Activated CD4-positive, alpha-beta memory T cell treated with anti-CD3 and anti-CD28 coated beads, Interleukin-2, amount 10 ng/mL, durations not matched to agents 7 days and 5 days (primary cell): ENCODE results near the gene LPCAT3. TPM values are rescaled to one million over a fixed set of nuclear protein-coding genes. Genes with fewer than 3 reads are reported as not detected.

Source experiments
- CTCF ChIA-PET: fragments of 350-600 bp; sonication (Branson Sonifier 250); formaldehyde crosslinking; loops from one replicate; lab custom pipeline; 2021; ENCODE audit warnings: antibody characterized with exemption, inconsistent platforms; lab: Charles Lee
- POLR2A ChIA-PET: fragments of 350-600 bp; sonication (Branson Sonifier 250); formaldehyde crosslinking; loops from one replicate; lab custom pipeline; 2021; ENCODE audit warnings: antibody characterized with exemption; lab: Charles Lee
- DNase-seq: peaks from one replicate; pipeline ENCODE4 v3.0.0-alpha.2; 2020
- H3K27ac Mint-ChIP-seq: one replicate; pipeline ENCODE4 v1.8.0; 2021; ENCODE audit warnings: mild to moderate bottlenecking, mixed read lengths
- H3K27me3 Mint-ChIP-seq: one replicate; pipeline ENCODE4 v1.8.0; 2021; ENCODE audit warnings: mixed read lengths
- H3K36me3 Mint-ChIP-seq: one replicate; pipeline ENCODE4 v1.8.0; 2021; ENCODE audit warnings: low read depth, mixed read lengths
- H3K4me1 Mint-ChIP-seq: one replicate; pipeline ENCODE4 v1.8.0; 2021; ENCODE audit warnings: mixed read lengths
- H3K4me3 Mint-ChIP-seq: one replicate; pipeline ENCODE4 v1.8.0; 2021; ENCODE audit warnings: mild to moderate bottlenecking, mixed read lengths
- H3K9me3 Mint-ChIP-seq: one replicate; pipeline ENCODE4 v1.8.0; 2021; ENCODE audit warnings: mixed read lengths
- total RNA-seq, 2 experiments: library from RNA; stranded (reverse); gene quantifications; one replicate each; pipeline ENCODE4 v1.2.3, GENCODE V29; 2021

The LPCAT3 gene
- total RNA-seq, 2 experiments from 2014 or later, result 34.6 to 37.0 TPM

GRCh38 chr12:6954316-6955107, 63.8 kb downstream of the LPCAT3 start:
- Mint-ChIP-seq H3K9me3 (no peaks in the 10 kb centered on the region), H3K4me3 (peak overlapping the region; percentile 94), H3K4me1 (peaks cover 82% of the 10 kb centered on the region), H3K36me3 (peaks cover 80% of the 10 kb centered on the region), H3K27ac (peak overlapping the region; percentile 99), H3K27me3 (no peaks in the 10 kb centered on the region)
- no peak for DNase-seq
- ChIA-PET CTCF (interaction anchor here (0.6 to 1.3 kb wide), 4 partner anchors 10 to 82 kb away, joined by 3 to 8 read pairs (median 5); no protein-coding TSS in a partner anchor), POLR2A (interaction anchor here (0.8 to 13.2 kb wide), 7 partner anchors 7 to 153 kb away, joined by 3 to 1188 read pairs (median 3); partner anchors contain the start of genes C12orf57, EMG1, PHB2 and PTPN6)

GRCh38 chr12:6953442-6954315, 64.6 kb downstream of the LPCAT3 start:
- H3K4me1 Mint-ChIP-seq, result peaks cover 81% of the 10 kb centered on the region
- peaks cover 72% of the 10 kb centered on the region for H3K36me3 Mint-ChIP-seq
- peak; percentile 84 for DNase-seq
- POLR2A ChIA-PET, result interaction anchor here (0.8 to 13.2 kb wide), 13 partner anchors 6 to 155 kb away, joined by 3 to 1188 read pairs (median 5); partner anchors contain the start of genes ATN1, C12orf57, EMG1 and PHB2
- CTCF ChIA-PET, result interaction anchor here (1.1 to 11.2 kb wide), 6 partner anchors 7 to 82 kb away, joined by 4 to 465 read pairs (median 10); partner anchors contain the start of genes C12orf57 and RNU7-1
- peak overlapping the region; percentile 99 for H3K27ac Mint-ChIP-seq
- no peaks in the 10 kb centered on the region for H3K27me3 Mint-ChIP-seq
- H3K4me3 Mint-ChIP-seq, result peak overlapping the region; percentile 94
- H3K9me3 Mint-ChIP-seq, result no peaks in the 10 kb centered on the region

- Mint-ChIP-seq H3K4me3 (peak overlapping the region; percentile 94), H3K4me1 (peaks cover 79% of the 10 kb centered on the region), H3K36me3 (peaks cover 64% of the 10 kb centered on the region), H3K27me3 (no peaks in the 10 kb centered on the region), H3K27ac (peak overlapping the region; percentile 99), H3K9me3 (no peaks in the 10 kb centered on the region)
- no peak for DNase-seq
- POLR2A ChIA-PET, result interaction anchor here (0.8 to 11.8 kb wide), 10 partner anchors 7 to 229 kb away, joined by 3 to 1188 read pairs (median 9); partner anchors contain the start of genes ATN1, C12orf57, CDCA3 and COPS7A
- CTCF ChIA-PET, result interaction anchor here (1.0 to 11.2 kb wide), 7 partner anchors 8 to 160 kb away, joined by 4 to 465 read pairs (median 11); partner anchors contain the start of genes C12orf57, RNU7-1 and SPSB2
Observed at GRCh38 chr12:6952863-6953441, 65.3 kb downstream of the LPCAT3 start.

- peaks cover 58% of the 10 kb centered on the region for H3K36me3 Mint-ChIP-seq
- no peaks in the 10 kb centered on the region for H3K27me3 Mint-ChIP-seq
- peak overlapping the region; percentile 99 for H3K27ac Mint-ChIP-seq
- peak overlapping the region; percentile 94 for H3K4me3 Mint-ChIP-seq
- peaks cover 79% of the 10 kb centered on the region for H3K4me1 Mint-ChIP-seq
- no peak for DNase-seq
- ChIA-PET POLR2A (interaction anchor here (0.8 to 11.8 kb wide), 11 partner anchors 8 to 229 kb away, joined by 3 to 1188 read pairs (median 9); partner anchors contain the start of genes ATN1, C12orf57, CDCA3 and COPS7A), CTCF (interaction anchor here (0.8 to 11.2 kb wide), 8 partner anchors 8 to 161 kb away, joined by 3 to 465 read pairs (median 10); partner anchors contain the start of genes C12orf57, RNU7-1 and SPSB2)
- no peaks in the 10 kb centered on the region for H3K9me3 Mint-ChIP-seq
Observed at GRCh38 chr12:6952121-6952862, 66.0 kb downstream of the LPCAT3 start.

GRCh38 chr12:6951551-6952120, 66.6 kb downstream of the LPCAT3 start:
- Mint-ChIP-seq H3K9me3 (no peaks in the 10 kb centered on the region), H3K27ac (peak overlapping the region; percentile 99), H3K36me3 (peaks cover 51% of the 10 kb centered on the region), H3K4me3 (peak overlapping the region; percentile 94), H3K27me3 (no peaks in the 10 kb centered on the region), H3K4me1 (peaks cover 79% of the 10 kb centered on the region)
- ChIA-PET CTCF (interaction anchor here (0.8 to 11.2 kb wide), 10 partner anchors 8 to 162 kb away, joined by 3 to 465 read pairs (median 9); partner anchors contain the start of genes C12orf57, LPCAT3, RNU7-1 and SPSB2), POLR2A (interaction anchor here (0.9 to 11.8 kb wide), 12 partner anchors 8 to 157 kb away, joined by 3 to 1188 read pairs (median 8); partner anchors contain the start of genes ATN1, C12orf57, CDCA3 and EMG1)
- DNase-seq, result no peak

GRCh38 chr12:6950811-6951540, 67.3 kb downstream of the LPCAT3 start, which contains the start of gene PTPN6:
Gene PTPN6, plus strand, starts transcription at chr12:6951356. Its CDS starts 157 bp downstream, at chr12:6951513.
- peak; percentile 70 for DNase-seq
- H3K36me3 Mint-ChIP-seq, result peaks cover 45% of the 10 kb centered on the region

GRCh38 chr12:6950401-6950801, 67.9 kb downstream of the LPCAT3 start:
- Mint-ChIP-seq H3K9me3 (no peaks in the 10 kb centered on the region), H3K36me3 (peaks cover 39% of the 10 kb centered on the region), H3K27ac (peak overlapping the region; percentile 99), H3K4me3 (peak overlapping the region; percentile 94), H3K27me3 (no peaks in the 10 kb centered on the region), H3K4me1 (peaks cover 78% of the 10 kb centered on the region)
- DNase-seq, result no peak
- ChIA-PET CTCF (interaction anchor here (0.9 to 11.2 kb wide), 9 partner anchors 11 to 261 kb away, joined by 3 to 465 read pairs (median 6); partner anchors contain the start of genes SPSB2, USP5 and ZNF384), POLR2A (interaction anchor here (1.0 to 11.8 kb wide), 5 partner anchors 10 to 198 kb away, joined by 3 to 1188 read pairs (median 37); partner anchors contain the start of genes ATN1, CDCA3, EMG1 and MLF2)

More at GRCh38 chr12:6950811-6951540, 67.3 kb downstream of the LPCAT3 start, which contains the start of gene PTPN6:
- H3K4me3 Mint-ChIP-seq, result peak within 1 kb of the TSS; percentile 94
- no peaks in the 10 kb centered on the region for H3K9me3 Mint-ChIP-seq
- CTCF ChIA-PET, result interaction anchor here (1.0 to 11.2 kb wide), 7 partner anchors 10 to 262 kb away, joined by 3 to 465 read pairs (median 10); partner anchors contain the start of genes LPCAT3 and ZNF384
- H3K27ac Mint-ChIP-seq, result peak within 1 kb of the TSS; percentile 99
- POLR2A ChIA-PET, result interaction anchor here (0.9 to 11.8 kb wide), 9 partner anchors 9 to 198 kb away, joined by 3 to 1188 read pairs (median 6); partner anchors contain the start of genes ATN1, CDCA3, EMG1 and MLF2
- peaks cover 78% of the 10 kb centered on the region for H3K4me1 Mint-ChIP-seq
- H3K27me3 Mint-ChIP-seq, result no peaks in the 10 kb centered on the region

GRCh38 chr12:6948873-6949594, 69.2 kb downstream of the LPCAT3 start:
- Mint-ChIP-seq H3K36me3 (peaks cover 27% of the 10 kb centered on the region), H3K4me3 (peak overlapping the region; percentile 37), H3K27me3 (no peaks in the 10 kb centered on the region), H3K9me3 (no peaks in the 10 kb centered on the region), H3K27ac (peak overlapping the region; percentile 77), H3K4me1 (peaks cover 74% of the 10 kb centered on the region)
- no peak for DNase-seq
- POLR2A ChIA-PET, result interaction anchor here (1.0 to 11.8 kb wide), 7 partner anchors 11 to 196 kb away, joined by 3 to 1188 read pairs (median 37); partner anchors contain the start of genes ATN1, EMG1, MLF2 and PHB2
- CTCF ChIA-PET, result interaction anchor here (0.8 to 11.2 kb wide), 11 partner anchors 12 to 260 kb away, joined by 3 to 465 read pairs (median 5); partner anchors contain the start of genes LPCAT3, SPSB2, USP5 and ZNF384

GRCh38 chr12:6947615-6948014, 70.7 kb downstream of the LPCAT3 start:
- no peak for DNase-seq
- peak overlapping the region; percentile 93 for H3K27ac Mint-ChIP-seq
- H3K36me3 Mint-ChIP-seq, result peaks cover 12% of the 10 kb centered on the region
- ChIA-PET POLR2A (interaction anchor here (1.3 to 11.8 kb wide), 8 partner anchors 13 to 163 kb away, joined by 5 to 1188 read pairs (median 95); partner anchors contain the start of genes ATN1, C1RL, CDCA3 and EMG1), CTCF (interaction anchor here (1.0 to 11.2 kb wide), 9 partner anchors 10 to 197 kb away, joined by 3 to 465 read pairs (median 6); no protein-coding TSS in a partner anchor)
- peak overlapping the region; percentile 86 for H3K4me3 Mint-ChIP-seq
- H3K27me3 Mint-ChIP-seq, result no peaks in the 10 kb centered on the region
- no peaks in the 10 kb centered on the region for H3K9me3 Mint-ChIP-seq
- H3K4me1 Mint-ChIP-seq, result peaks cover 68% of the 10 kb centered on the region
